SH-SY5Y (cell line): ENCODE data around the gene TARDBP.

Source experiments
- GATA2 ChIP-seq: IDR thresholded peaks from 2 replicates; pipeline ENCODE4 v1.6.1; 2011; ENCODE audit warnings: mild to moderate bottlenecking, low read depth, low read length
- GATA3 ChIP-seq: IDR thresholded peaks from 2 replicates; pipeline ENCODE4 v1.6.1; 2011; ENCODE audit warnings: low read depth, mild to moderate bottlenecking, low read length, moderate library complexity

- no peak for TF ChIP-seq GATA2
- no peak for TF ChIP-seq GATA3
Measured at GRCh38 chr1:10965546-10966226, 46.8 kb upstream of the TARDBP start.
